Measurements from ENCODE around the gene APBA3.

Gene APBA3, protein sequence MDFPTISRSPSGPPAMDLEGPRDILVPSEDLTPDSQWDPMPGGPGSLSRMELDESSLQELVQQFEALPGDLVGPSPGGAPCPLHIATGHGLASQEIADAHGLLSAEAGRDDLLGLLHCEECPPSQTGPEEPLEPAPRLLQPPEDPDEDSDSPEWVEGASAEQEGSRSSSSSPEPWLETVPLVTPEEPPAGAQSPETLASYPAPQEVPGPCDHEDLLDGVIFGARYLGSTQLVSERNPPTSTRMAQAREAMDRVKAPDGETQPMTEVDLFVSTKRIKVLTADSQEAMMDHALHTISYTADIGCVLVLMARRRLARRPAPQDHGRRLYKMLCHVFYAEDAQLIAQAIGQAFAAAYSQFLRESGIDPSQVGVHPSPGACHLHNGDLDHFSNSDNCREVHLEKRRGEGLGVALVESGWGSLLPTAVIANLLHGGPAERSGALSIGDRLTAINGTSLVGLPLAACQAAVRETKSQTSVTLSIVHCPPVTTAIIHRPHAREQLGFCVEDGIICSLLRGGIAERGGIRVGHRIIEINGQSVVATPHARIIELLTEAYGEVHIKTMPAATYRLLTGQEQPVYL

DNA sequence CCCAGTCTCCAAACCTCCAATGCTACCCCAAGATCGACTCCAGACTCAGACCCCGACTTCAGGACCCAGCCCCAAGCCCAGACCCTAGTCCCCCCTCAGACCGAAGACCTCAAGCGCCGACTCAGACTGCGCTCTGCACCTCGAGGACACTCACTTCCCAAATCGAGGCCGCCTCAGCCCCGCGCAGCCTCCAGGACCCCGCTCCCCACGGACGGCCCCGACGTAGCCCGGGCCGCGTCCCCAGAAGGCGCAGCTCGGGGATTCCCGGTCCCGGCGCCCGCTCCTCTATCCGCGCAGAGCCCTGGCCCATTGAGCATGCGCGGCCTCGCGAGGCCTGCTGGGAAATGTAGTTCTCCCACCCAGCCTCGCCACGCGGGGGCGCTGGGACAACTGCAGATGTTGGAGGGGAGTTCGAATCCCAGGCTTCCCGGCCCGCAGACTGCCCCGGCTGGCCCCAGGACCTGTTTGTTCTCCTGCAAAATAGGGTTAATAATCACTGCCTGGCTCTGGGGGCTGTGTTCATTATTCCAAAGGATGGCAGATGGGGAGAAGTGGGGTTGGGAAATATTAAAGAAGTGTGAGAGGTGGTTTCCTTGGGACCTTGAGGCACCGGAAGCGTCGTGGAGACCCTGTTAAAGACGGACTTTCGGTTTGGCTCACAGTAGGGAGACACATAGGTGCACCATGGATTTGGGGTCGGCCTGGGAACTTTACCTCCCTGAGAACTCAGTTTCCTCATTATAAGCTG is at the start of gene APBA3:
TSS of gene APBA3 (minus strand) at position 311 of the 748 bp plus-strand sequence. CDS start 1,428 bp downstream, outside the sequence.
- peak; percentile 78 to 94 for DNase-seq (ENCODE audit: extremely low read depth in 1 of 2, low read depth in 1 of 2)

GRCh38 chr19:3810708-3811355 is 49.3 kb upstream of the APBA3 start:
- DNase-seq (ENCODE audit: extremely low read depth in 1 of 2, low read depth in 1 of 2): no peak

- no peak for DNase-seq (ENCODE audit: extremely low read depth in 1 of 2, low read depth in 1 of 2)
Observed at GRCh38 chr19:3809881-3810707, 48.6 kb upstream of the APBA3 start.

DNA sequence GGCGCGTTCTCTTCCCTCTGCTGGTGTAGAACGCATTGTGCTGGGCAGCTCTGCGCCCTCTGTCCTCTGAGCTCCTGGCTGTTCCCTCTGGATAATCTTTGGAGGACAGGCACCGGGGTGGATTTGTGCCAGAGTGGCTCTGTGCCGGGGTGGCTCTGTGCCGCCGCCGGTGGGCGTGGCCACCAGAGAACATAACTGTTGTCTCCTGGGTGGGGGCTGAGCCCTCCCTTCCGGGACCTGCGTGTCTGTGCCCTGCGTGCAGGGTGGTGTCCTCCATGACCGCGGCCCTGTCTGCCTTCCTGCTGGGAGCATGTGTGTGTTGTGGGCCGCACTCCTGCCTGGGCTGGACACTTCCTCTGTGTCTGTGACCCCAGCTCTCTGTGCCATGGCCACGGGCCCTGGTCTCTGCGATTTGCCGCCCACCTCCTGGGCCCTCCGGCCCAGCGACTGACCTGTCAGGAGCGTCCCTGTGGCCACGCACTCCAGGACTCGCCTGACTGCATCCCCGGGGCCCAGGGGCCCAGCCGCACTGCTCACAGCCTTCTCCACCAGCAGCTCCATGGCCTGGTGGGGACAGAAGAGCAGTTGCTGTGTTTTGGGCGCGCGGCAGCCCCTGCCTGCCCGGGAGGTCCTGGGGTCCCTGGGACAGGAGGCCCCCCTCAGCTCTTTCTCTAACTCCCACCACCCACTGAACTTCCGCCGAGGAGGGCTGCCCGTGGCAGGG is 47.1 kb upstream of the APBA3 start:
- DNase-seq (ENCODE audit: extremely low read depth in 1 of 2, low read depth in 1 of 2): no peak

GRCh38 chr19:3807574-3808354 is 46.3 kb upstream of the APBA3 start:
- DNase-seq (ENCODE audit: extremely low read depth in 1 of 2, low read depth in 1 of 2): no peak

GRCh38 chr19:3807131-3807480 is 45.6 kb upstream of the APBA3 start:
- DNase-seq (ENCODE audit: extremely low read depth in 1 of 2, low read depth in 1 of 2): no peak

DNA sequence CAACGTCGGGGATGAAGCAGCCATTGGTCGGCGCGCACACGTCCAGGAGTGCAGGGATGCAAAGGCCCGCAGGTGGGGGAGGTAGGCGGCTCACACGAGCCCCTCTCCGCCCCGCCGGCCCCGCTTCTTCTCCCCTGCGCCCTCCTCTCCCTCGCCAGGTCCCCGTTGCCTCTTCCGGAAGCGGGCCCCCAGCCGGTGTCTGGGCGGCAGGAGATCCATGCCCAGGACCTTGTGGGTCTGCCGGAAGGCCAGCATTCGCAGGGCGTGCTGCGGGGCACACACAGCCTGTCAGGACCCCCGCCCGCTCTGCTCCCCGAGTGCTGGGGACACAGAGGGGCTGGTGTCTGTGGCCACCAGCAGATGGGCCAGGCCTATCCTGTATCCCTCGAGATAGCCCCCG is 44.4 kb upstream of the APBA3 start:
- no peak for DNase-seq (ENCODE audit: extremely low read depth in 1 of 2, low read depth in 1 of 2)

DNA sequence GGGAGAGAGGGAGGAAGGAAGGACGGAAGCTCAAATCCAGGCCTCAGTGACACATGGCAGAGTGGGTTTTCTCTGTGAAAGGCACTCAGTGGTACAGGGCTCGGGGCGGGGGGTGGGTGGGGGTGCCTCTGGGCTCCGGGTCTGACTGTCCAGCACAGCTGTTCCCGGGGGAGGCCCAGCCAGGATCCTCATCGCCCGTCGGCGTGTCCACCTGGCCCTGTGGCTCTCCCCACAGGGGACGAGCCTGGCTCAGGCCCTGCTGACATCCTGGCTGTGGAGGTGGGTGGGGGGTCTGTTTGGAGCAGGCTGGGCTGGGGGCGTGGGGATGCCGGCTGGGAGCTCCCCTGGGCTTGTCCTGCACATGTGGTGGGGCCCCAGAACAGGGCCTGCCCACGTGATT is 42.9 kb upstream of the APBA3 start:
- DNase-seq (ENCODE audit: extremely low read depth in 1 of 2, low read depth in 1 of 2): no peak

GRCh38 chr19:3803986-3804385 is 42.5 kb upstream of the APBA3 start:
- DNase-seq (ENCODE audit: extremely low read depth in 1 of 2, low read depth in 1 of 2): no peak

GRCh38 chr19:3803114-3803888 is 41.8 kb upstream of the APBA3 start:
- DNase-seq (ENCODE audit: extremely low read depth in 1 of 2, low read depth in 1 of 2): no peak

DNA sequence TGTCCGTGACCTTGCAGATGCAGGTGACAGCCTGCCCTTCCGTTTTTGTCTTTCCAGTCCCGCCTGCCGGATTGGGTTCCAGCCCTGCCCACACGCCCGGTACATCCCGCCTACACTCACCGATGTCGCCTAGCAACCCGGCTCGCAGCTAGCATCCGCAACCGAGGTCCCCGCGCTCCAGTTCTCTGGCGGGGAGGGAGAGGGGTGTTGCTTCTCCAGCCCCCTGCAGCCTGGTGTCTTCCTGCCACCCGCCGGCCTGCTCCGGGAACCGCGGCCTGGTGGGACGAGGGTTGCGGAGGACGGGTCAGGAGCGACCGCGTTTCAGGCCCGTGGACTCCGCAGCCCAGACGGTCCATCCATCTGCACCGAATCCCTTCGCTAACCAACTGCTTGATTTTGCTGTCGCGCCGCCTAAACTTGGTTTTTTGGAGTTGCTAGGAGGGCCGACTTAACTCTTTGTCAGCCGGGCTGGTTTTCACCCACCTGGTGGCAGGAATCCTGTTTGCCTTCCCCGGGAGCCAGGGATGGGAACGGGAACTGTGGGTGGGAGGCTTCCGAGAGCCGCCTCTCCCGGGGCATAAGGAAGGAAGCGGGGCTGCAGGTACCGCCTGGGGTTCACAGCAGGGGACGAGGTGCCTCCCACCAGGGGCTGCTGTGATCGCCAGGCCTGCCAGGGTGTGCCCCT is 40.1 kb upstream of the APBA3 start:
- DNase-seq (ENCODE audit: extremely low read depth in 1 of 2, low read depth in 1 of 2): peak in 1 of 2 donors; percentile 46

- DNase-seq (ENCODE audit: extremely low read depth in 1 of 2, low read depth in 1 of 2): no peak
Observed at GRCh38 chr19:3800996-3801395, 39.5 kb upstream of the APBA3 start.

GRCh38 chr19:3798137-3798536 is 36.6 kb upstream of the APBA3 start:
- no peak for DNase-seq (ENCODE audit: extremely low read depth in 1 of 2, low read depth in 1 of 2)

GRCh38 chr19:3796358-3796757 is 34.9 kb upstream of the APBA3 start:
- DNase-seq (ENCODE audit: extremely low read depth in 1 of 2, low read depth in 1 of 2): no peak

GRCh38 chr19:3793799-3794198 is 32.3 kb upstream of the APBA3 start:
- no peak for DNase-seq (ENCODE audit: extremely low read depth in 1 of 2, low read depth in 1 of 2)

GRCh38 chr19:3792114-3792513 is 30.6 kb upstream of the APBA3 start:
- DNase-seq (ENCODE audit: extremely low read depth in 1 of 2, low read depth in 1 of 2): no peak

DNA sequence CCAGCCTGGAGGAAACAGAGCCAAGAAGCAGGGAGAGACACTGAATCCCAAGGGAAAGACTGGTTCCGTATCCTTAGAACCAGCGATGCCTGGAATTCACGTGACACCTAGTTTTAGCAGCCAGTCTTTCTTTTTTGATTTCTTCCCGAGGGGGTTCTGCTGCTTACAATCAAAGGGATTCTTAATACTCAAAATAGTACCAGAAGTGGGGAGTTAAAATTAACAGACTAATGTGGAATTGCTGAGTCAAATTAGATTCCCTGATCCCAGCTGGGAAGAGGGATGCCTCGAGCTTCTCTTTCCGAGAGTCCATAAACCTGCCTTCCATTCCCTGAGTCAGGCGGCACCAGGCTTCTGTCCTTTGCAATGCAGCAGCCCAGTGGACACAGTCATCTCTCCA is 29.4 kb upstream of the APBA3 start:
- DNase-seq (ENCODE audit: extremely low read depth in 1 of 2, low read depth in 1 of 2): no peak

GRCh38 chr19:3790209-3790734 is 28.8 kb upstream of the APBA3 start:
- DNase-seq (ENCODE audit: extremely low read depth in 1 of 2, low read depth in 1 of 2): no peak

Data from activated CD8-positive, alpha-beta memory T cell treated with anti-CD3 and anti-CD28 coated beads for 1 hour (primary cell).